Activated CD4-positive, alpha-beta T cell treated with anti-CD3 and anti-CD28 coated beads, Interleukin-2, amount 50 U/mL, for 4 hours (primary cell): ENCODE measurements around the gene SLC48A1.
"Not testable (repeated sequence)": the region's sequence is repeated elsewhere in the genome, so short reads cannot be mapped to it uniquely, and the experiment has no call there.

Experiments used
- DNase-seq, 2 experiments: peaks; one replicate each; pipeline ENCODE4 v3.0.0-alpha.2; 2020

SLC48A1 gene

GRCh38 chr12:47794679-47795078 lies 21.6 kb downstream of the SLC48A1 start:
- no peak for DNase-seq

GRCh38 chr12:47795121-47795813 lies 22.2 kb downstream of the SLC48A1 start:
- no peak for DNase-seq

GRCh38 chr12:47795814-47796411 lies 22.9 kb downstream of the SLC48A1 start:
- DNase-seq: no peak

- peak in 1 of 2 experiments; percentile 22 for DNase-seq
These were observed 24.4 kb downstream of the SLC48A1 start for GRCh38 chr12:47797441-47797840.

- no peak for DNase-seq
These were observed 25.4 kb downstream of the SLC48A1 start for GRCh38 chr12:47798382-47798948.

GRCh38 chr12:47799357-47799955 lies 26.4 kb downstream of the SLC48A1 start:
- DNase-seq: no peak

DNA sequence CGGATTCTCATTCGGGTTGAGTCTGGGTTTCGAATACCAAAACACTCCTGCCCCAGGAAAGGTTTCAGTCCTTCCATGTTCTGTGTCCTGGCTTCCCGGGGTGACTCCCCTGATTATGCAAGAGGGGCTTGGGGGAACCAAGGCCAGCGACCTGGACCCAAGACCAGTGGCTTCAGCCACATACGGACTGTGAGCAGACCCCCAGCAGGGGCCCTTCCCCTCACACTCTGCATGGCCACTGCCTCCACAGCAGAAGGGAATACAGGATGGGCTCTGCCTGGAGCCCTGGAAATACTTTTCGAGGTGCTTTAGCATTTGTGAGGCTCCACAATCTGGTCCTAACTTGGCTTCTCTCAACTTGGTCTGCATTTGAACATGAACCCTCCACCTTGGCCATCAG lies 27.5 kb downstream of the SLC48A1 start:
- DNase-seq: no peak

DNA sequence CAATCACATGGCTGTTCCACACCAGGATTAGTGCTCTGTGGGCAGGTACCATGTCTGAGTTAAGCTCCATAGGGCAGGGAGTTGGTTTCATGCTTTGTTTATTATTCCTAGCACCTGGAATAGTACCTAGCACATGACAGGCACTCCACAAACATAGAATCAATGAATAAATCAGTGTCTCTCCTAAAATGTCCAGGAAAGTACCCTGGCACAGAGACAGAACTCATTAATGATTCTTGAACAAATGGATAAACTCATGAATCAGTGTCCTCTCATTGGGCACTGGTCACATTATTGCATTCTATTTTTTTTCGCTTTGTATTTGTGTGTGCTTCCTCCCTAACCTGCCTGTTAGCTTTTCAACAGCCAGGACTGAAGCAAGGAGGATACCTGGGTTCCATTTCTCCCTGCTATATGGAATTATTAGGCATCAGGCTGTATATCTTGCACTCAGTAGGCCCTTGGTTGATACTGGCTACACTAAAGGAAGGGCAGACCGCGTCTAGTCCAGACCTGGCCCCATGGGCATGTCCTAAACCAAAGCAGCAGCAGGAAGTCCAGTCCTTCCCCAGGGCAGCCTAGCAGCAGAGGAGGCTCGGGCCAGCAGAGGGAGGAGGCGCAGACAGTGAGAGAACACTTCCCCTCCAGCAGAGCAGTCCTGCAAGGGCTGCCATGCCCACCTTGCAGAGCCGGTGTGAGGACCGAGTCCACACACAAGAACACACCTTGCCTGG lies 28.3 kb downstream of the SLC48A1 start:
- DNase-seq: no peak

- DNase-seq: no peak
These were observed 28.8 kb downstream of the SLC48A1 start for GRCh38 chr12:47801904-47802246.

DNA sequence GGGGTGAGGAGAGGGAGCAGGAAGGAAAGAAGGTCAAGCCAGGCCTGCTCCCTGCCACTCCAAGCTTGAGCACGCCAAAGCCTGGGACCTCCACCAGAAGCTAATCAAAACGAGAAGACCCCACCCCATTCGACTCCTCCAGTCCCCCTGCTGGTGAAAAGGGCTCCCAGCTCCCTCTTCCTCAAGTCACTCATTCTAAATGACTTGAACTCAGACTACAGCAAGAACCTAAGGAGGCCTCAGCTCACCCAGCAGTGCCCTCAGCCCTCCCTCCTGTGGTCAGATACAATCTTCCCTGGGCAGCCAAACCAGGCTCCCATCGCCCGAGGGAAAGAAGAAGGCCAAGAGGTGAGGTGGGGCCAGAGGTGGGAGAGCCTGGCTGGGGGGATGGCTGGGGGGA lies 29.3 kb downstream of the SLC48A1 start:
- DNase-seq: no peak

GRCh38 chr12:47803191-47803875 lies 30.3 kb downstream of the SLC48A1 start:
- DNase-seq: no peak

DNA sequence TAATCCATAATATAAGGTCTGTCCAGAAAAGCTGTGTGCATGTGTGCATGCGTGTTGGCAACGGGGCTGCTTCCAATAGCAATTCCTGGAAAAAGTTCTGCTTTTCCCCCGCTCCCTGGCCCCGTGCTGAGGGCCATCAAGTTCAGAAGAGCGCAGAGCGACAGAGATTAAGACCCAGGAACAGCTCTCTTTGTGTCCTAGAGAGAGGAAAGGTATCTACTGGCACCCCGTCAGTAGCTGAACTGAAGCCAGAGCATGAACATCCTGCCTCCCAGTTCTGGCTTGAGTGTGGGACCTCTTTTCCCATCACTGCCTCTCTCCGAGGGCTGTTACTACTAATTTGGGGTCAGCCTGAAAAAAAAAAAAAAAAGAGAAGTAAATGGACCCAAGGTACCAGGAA lies 31.1 kb downstream of the SLC48A1 start:
- DNase-seq: no peak

DNA sequence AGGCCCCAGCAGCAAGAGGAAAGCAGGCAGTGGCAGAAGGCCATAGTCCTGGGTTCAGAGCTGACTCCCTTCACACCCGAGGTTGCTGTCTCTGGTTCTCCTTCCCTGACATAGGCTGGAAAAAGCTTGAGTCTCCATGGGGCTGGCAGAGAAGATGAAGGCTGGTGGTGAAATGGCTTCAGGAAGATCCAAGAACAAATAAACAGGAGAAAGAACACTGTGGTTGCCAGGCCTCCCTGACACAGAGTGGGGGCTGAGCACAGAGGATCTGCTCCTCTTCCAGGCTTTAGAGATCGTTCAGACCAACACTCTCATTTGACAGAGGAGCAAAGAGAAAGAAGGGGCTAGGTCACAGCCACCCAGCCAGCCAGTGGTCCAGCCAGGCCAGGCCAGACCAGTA lies 32.4 kb downstream of the SLC48A1 start:
- no peak for DNase-seq

GRCh38 chr12:47807338-47807737 lies 34.3 kb downstream of the SLC48A1 start:
- no peak for DNase-seq

DNA sequence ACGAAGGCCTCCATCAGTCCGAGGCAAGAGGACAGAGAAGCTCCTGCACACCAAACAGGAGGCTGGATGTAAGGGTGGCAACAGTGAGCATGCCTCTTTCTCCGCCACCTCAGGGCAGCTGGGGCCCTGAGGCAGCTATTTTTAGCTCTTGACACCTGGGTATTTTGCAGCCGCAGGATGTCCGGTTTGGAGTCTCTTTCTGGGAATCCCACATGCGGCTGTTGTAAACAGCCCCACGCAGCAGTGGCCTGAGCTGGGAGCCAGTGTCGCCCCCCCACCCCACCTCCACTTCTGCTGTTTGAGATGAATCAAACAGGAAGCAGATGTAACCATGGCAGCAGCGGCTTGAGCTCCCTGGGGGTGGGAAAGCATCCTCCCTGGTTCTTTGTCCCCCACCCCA lies 35.0 kb downstream of the SLC48A1 start:
- peak; percentile 66 to 71 for DNase-seq

GRCh38 chr12:47808574-47809365 lies 35.7 kb downstream of the SLC48A1 start:
- DNase-seq: no peak

DNA sequence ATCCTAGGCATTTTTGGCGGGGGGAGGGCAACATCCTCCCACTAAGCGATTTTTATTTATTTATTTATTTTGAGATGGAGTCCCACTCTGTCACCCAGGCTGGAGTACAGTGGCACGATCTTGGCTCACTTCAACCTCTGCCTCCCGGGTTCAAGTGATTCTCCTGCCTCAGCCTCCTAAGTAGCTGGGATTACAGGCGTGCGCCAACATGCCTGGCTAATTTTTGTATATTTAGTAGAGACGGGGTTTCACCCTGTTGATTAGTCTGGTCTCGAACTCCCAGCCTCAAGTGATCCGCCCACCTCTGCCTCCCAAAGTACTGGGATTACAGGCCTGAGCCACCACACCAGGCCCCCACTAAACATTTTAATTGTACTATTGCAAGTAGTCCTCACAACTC lies 36.5 kb downstream of the SLC48A1 start:
- not testable (repeated sequence) for DNase-seq

DNA sequence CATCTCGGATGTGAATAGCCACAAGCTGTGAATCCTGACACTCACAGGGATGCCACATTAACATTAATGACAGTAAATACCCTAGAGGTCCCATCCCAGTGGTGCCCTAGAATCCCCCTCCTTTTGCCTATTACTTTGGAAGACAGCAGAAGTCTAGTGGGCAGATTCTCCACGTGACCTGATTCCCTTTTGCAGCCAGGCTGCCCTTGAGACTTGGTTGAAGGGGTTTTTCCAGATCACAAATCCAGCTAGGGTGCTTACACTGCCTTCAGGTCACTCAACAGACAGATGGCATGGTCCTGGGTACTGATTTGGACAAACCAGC lies 38.0 kb downstream of the SLC48A1 start:
- no peak for DNase-seq

DNA sequence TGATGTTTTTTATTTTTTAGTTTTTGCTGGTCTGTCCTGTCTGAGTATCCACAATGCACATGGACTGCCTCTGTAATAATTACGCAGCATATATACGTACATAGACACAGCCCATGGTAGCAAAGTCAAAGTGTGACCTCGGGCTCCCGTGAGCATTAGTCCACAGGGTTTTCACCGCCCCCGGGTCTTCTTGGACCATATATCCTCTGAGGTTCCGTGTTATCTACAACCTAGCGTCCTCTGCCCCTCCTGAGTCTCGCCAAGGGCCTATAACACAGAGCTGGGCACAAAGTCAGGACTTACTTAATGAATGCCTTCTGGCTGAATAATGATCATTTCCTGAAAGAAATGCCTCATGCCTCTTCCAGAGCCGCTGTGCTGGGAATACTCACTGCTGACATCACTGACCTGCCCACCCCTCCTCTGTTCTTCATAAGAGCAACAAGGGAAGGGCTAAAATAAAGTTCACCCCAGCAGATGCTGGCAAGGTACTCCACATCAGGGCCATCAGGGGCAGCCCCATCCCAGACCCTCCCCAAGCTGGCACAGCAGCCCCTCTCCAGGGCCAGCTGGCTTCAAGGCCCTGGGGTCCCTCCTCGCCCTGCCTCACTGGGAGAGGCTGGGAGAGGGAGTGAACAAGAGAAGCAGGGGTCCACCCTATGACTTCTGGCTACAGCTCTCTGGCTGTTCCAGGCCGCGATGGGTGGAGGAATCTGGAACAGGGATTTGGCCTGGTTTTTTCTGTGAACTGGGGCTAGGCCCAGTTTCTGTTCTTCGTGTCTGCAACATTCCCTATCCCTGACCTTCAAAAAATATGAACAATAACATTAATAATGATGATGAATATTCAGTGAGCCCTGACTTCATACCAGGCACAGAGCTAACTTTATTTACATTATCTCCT lies 38.8 kb downstream of the SLC48A1 start:
- DNase-seq: no peak

GRCh38 chr12:47812797-47813510 lies 39.9 kb downstream of the SLC48A1 start:
- DNase-seq: peak; percentile 94 to 95
